Measurements from ENCODE around the gene SMAGP.

SMAGP gene

DNA sequence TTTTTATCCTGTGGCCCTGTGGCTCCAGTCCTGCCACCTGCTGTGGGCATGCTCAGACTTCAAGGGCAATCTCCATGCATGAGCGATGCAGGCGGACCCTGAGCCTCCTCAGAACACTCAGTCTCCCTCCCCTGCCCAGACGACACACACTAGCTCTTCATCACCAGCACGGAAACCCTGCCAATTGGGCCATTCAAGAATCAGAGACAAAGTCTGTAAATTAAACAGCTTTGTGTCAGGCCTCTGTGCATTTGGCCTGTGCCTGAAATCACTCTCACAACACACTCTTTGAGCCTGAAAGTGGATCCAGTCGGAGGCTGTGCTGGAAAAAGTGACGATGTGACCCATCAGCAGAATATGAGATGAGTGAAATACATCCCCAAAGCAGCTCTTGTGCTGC is 64.9 kb downstream of the SMAGP start:
- Histone ChIP-seq H4K91ac (ENCODE audit: low read depth, low read length) (no peak overlapping the region), H3K4me2 (ENCODE audit: low read length) (no peak overlapping the region), H2AFZ (ENCODE audit: insufficient read depth, low read length, poor library complexity) (no peak overlapping the region), H2BK5ac (ENCODE audit: low read depth, low read length, poor library complexity) (no peak overlapping the region), H3K14ac (ENCODE audit: low read length) (no peak overlapping the region), H3K79me1 (ENCODE audit: low read length) (no peaks in the 10 kb centered on the region), H3K79me2 (ENCODE audit: control insufficient read depth, insufficient read depth, low read length, poor library complexity) (no peaks in the 10 kb centered on the region), H2BK120ac (ENCODE audit: insufficient read depth, low read length, poor library complexity) (no peak overlapping the region), H4K12ac (ENCODE audit: low read depth, low read length) (no peak overlapping the region), H3K9ac (ENCODE audit: low read length) (no peak overlapping the region), H3K18ac (ENCODE audit: low read length) (no peak overlapping the region), H3K4ac (ENCODE audit: low read depth, low read length) (no peak overlapping the region), H3K27me3 (ENCODE audit: insufficient read depth, low read length) (no peaks in the 10 kb centered on the region), H2AK5ac (ENCODE audit: low read length) (no peak overlapping the region), H2BK12ac (ENCODE audit: low read length) (no peak overlapping the region), H3K9me3 (ENCODE audit: insufficient read depth, low read depth, low read length) (no peaks in the 10 kb centered on the region), H4K8ac (ENCODE audit: low read depth, low read length) (no peak overlapping the region), H3K36me3 (ENCODE audit: control insufficient read depth in 1 of 2, insufficient read depth in 2 of 2, low read length in 2 of 2) (no peaks in the 10 kb centered on the region), H3K4me1 (ENCODE audit: control insufficient read depth in 1 of 2, insufficient read depth in 2 of 2, low read length in 2 of 2) (no peaks in the 10 kb centered on the region), H3K27ac (ENCODE audit: low read depth, low read length) (no peak overlapping the region), H3K23ac (ENCODE audit: low read length) (no peak overlapping the region), H3K4me3 (ENCODE audit: low read depth, low read length) (no peak overlapping the region)
- WGBS (ENCODE audit: extremely low coverage, insufficient coverage, insufficient read length), result no CpG with 5 or more reads among the region's 6 CpGs
- no peak for DNase-seq

DNA sequence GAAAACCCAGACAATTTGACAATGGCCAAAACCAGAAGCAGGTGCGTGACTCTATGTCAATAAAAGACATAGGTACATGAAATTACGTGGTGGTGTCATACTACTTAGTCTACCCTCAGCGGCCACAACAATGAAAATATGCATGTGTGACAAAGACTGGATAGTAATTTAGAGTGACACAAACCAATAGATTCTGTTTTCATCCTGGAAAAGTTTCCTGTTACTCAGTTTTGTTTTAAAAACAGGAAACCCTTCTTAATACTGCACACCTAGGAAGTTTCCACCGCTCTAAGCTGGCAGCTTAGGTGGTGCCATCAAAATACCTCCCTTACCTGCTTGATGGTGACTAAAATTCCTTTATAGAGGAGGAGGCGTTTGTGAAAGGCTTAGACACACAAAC is 67.5 kb downstream of the SMAGP start:
- H3K79me1 ChIP-seq (ENCODE audit: low read length), result no peaks in the 10 kb centered on the region
- H3K23ac ChIP-seq (ENCODE audit: low read length), result no peak overlapping the region
- no CpG with 5 or more reads among the region's 5 CpGs for WGBS (ENCODE audit: extremely low coverage, insufficient coverage, insufficient read length)
- no peak overlapping the region for H4K91ac ChIP-seq (ENCODE audit: low read depth, low read length)
- no peaks in the 10 kb centered on the region for H3K27me3 ChIP-seq (ENCODE audit: insufficient read depth, low read length)
- no peak overlapping the region for H2BK120ac ChIP-seq (ENCODE audit: insufficient read depth, low read length, poor library complexity)
- H3K18ac ChIP-seq (ENCODE audit: low read length), result no peak overlapping the region
- no peak overlapping the region for H2AK5ac ChIP-seq (ENCODE audit: low read length)
- no peak overlapping the region for H3K27ac ChIP-seq (ENCODE audit: low read depth, low read length)
- no peak overlapping the region for H2BK12ac ChIP-seq (ENCODE audit: low read length)
- H3K4ac ChIP-seq (ENCODE audit: low read depth, low read length), result no peak overlapping the region
- H4K8ac ChIP-seq (ENCODE audit: low read depth, low read length), result no peak overlapping the region
- H3K4me3 ChIP-seq (ENCODE audit: low read depth, low read length), result no peak overlapping the region
- H3K79me2 ChIP-seq (ENCODE audit: control insufficient read depth, insufficient read depth, low read length, poor library complexity), result no peaks in the 10 kb centered on the region
- H3K9ac ChIP-seq (ENCODE audit: low read length), result no peak overlapping the region
- H3K14ac ChIP-seq (ENCODE audit: low read length), result no peak overlapping the region
- H3K9me3 ChIP-seq (ENCODE audit: insufficient read depth, low read depth, low read length), result no peaks in the 10 kb centered on the region
- no peak overlapping the region for H4K12ac ChIP-seq (ENCODE audit: low read depth, low read length)
- H3K36me3 ChIP-seq (ENCODE audit: control insufficient read depth in 1 of 2, insufficient read depth in 2 of 2, low read length in 2 of 2), result no peaks in the 10 kb centered on the region
- no peak overlapping the region for H2BK5ac ChIP-seq (ENCODE audit: low read depth, low read length, poor library complexity)
- H3K4me2 ChIP-seq (ENCODE audit: low read length), result no peak overlapping the region
- H2AFZ ChIP-seq (ENCODE audit: insufficient read depth, low read length, poor library complexity), result no peak overlapping the region
- no peak for DNase-seq
- no peaks in the 10 kb centered on the region for H3K4me1 ChIP-seq (ENCODE audit: control insufficient read depth in 1 of 2, insufficient read depth in 2 of 2, low read length in 2 of 2)

DNA sequence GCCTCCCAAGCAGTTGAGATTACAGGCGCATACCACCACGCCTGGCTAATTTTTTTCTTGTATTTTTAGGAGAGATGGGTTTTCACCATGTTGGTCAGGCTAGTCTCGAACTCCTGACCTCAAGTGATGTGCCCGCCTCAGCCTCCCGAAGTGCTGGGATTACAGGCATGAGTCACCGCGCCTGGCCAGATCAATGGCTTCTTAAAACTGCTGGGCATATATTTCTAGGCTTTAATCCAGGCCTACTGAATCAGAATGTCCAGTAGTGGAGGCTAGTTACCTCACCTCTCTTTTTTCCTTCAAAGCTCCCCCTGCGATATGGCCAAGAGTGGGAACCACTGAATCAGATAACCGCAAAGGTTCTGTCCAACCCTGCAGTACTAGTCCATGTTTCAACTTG is 69.4 kb downstream of the SMAGP start:
- H3K18ac ChIP-seq (ENCODE audit: low read length), result no peak overlapping the region
- no peak overlapping the region for H3K9ac ChIP-seq (ENCODE audit: low read length)
- H3K27ac ChIP-seq (ENCODE audit: low read depth, low read length), result no peak overlapping the region
- H2BK120ac ChIP-seq (ENCODE audit: insufficient read depth, low read length, poor library complexity), result no peak overlapping the region
- no peak overlapping the region for H3K4me3 ChIP-seq (ENCODE audit: low read depth, low read length)
- no CpG with 5 or more reads among the region's 9 CpGs for WGBS (ENCODE audit: extremely low coverage, insufficient coverage, insufficient read length)
- H4K12ac ChIP-seq (ENCODE audit: low read depth, low read length), result no peak overlapping the region
- H2BK12ac ChIP-seq (ENCODE audit: low read length), result no peak overlapping the region
- no peak for DNase-seq
- H2AK5ac ChIP-seq (ENCODE audit: low read length), result no peak overlapping the region
- H3K27me3 ChIP-seq (ENCODE audit: insufficient read depth, low read length), result no peaks in the 10 kb centered on the region
- H3K4me1 ChIP-seq (ENCODE audit: control insufficient read depth in 1 of 2, insufficient read depth in 2 of 2, low read length in 2 of 2), result no peaks in the 10 kb centered on the region
- no peaks in the 10 kb centered on the region for H3K9me3 ChIP-seq (ENCODE audit: insufficient read depth, low read depth, low read length)
- no peak overlapping the region for H2AFZ ChIP-seq (ENCODE audit: insufficient read depth, low read length, poor library complexity)
- H3K4me2 ChIP-seq (ENCODE audit: low read length), result no peak overlapping the region
- H4K8ac ChIP-seq (ENCODE audit: low read depth, low read length), result no peak overlapping the region
- no peak overlapping the region for H3K4ac ChIP-seq (ENCODE audit: low read depth, low read length)
- H4K91ac ChIP-seq (ENCODE audit: low read depth, low read length), result no peak overlapping the region
- no peaks in the 10 kb centered on the region for H3K79me1 ChIP-seq (ENCODE audit: low read length)
- no peaks in the 10 kb centered on the region for H3K36me3 ChIP-seq (ENCODE audit: control insufficient read depth in 1 of 2, insufficient read depth in 2 of 2, low read length in 2 of 2)
- no peak overlapping the region for H3K23ac ChIP-seq (ENCODE audit: low read length)
- H3K79me2 ChIP-seq (ENCODE audit: control insufficient read depth, insufficient read depth, low read length, poor library complexity), result no peaks in the 10 kb centered on the region
- H3K14ac ChIP-seq (ENCODE audit: low read length), result no peak overlapping the region
- H2BK5ac ChIP-seq (ENCODE audit: low read depth, low read length, poor library complexity), result no peak overlapping the region

DNA sequence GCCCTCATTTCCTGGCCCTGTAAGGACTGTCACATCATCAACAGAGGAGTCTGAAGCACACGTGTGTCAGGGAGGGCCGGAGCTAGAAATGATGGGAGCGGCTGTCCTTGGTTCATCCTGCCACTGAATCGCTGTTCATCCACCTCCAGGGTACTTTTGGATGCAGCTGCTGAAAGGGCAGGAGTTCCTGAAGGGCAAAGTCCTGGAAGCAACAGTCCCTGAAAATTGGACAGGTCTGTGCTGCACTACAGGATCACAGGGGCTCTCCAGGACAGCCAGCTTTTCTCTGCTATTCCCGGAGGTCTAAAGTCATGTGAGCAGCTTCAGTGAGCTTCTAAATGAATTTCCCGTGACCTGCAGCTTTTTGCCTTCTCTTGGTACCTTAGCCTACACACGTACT is 70.1 kb downstream of the SMAGP start:
- H3K4me3 ChIP-seq (ENCODE audit: low read depth, low read length), result no peak overlapping the region
- H3K23ac ChIP-seq (ENCODE audit: low read length), result no peak overlapping the region
- no peak overlapping the region for H4K91ac ChIP-seq (ENCODE audit: low read depth, low read length)
- H4K8ac ChIP-seq (ENCODE audit: low read depth, low read length), result no peak overlapping the region
- no peaks in the 10 kb centered on the region for H3K79me2 ChIP-seq (ENCODE audit: control insufficient read depth, insufficient read depth, low read length, poor library complexity)
- WGBS (ENCODE audit: extremely low coverage, insufficient coverage, insufficient read length), result no CpG with 5 or more reads among the region's 7 CpGs
- H3K36me3 ChIP-seq (ENCODE audit: control insufficient read depth in 1 of 2, insufficient read depth in 2 of 2, low read length in 2 of 2), result no peaks in the 10 kb centered on the region
- H3K4me1 ChIP-seq (ENCODE audit: control insufficient read depth in 1 of 2, insufficient read depth in 2 of 2, low read length in 2 of 2), result no peaks in the 10 kb centered on the region
- H2AK5ac ChIP-seq (ENCODE audit: low read length), result no peak overlapping the region
- H2BK5ac ChIP-seq (ENCODE audit: low read depth, low read length, poor library complexity), result no peak overlapping the region
- DNase-seq, result no peak
- no peak overlapping the region for H2AFZ ChIP-seq (ENCODE audit: insufficient read depth, low read length, poor library complexity)
- H3K9me3 ChIP-seq (ENCODE audit: insufficient read depth, low read depth, low read length), result no peaks in the 10 kb centered on the region
- no peak overlapping the region for H4K12ac ChIP-seq (ENCODE audit: low read depth, low read length)
- no peak overlapping the region for H2BK12ac ChIP-seq (ENCODE audit: low read length)
- H2BK120ac ChIP-seq (ENCODE audit: insufficient read depth, low read length, poor library complexity), result no peak overlapping the region
- no peak overlapping the region for H3K18ac ChIP-seq (ENCODE audit: low read length)
- no peak overlapping the region for H3K4ac ChIP-seq (ENCODE audit: low read depth, low read length)
- H3K14ac ChIP-seq (ENCODE audit: low read length), result no peak overlapping the region
- H3K27me3 ChIP-seq (ENCODE audit: insufficient read depth, low read length), result no peaks in the 10 kb centered on the region
- no peaks in the 10 kb centered on the region for H3K79me1 ChIP-seq (ENCODE audit: low read length)
- no peak overlapping the region for H3K4me2 ChIP-seq (ENCODE audit: low read length)
- no peak overlapping the region for H3K9ac ChIP-seq (ENCODE audit: low read length)
- H3K27ac ChIP-seq (ENCODE audit: low read depth, low read length), result no peak overlapping the region
